BLaER1 treated with 17β-estradiol and CSF1 and Interleukin-3, amounts not matched to agents 10 nM and 100 nM (cell line): ENCODE measurements around the gene CNIH1.
"Not testable (repeated sequence)": the region's sequence is repeated elsewhere in the genome, so short reads cannot be mapped to it uniquely, and the experiment has no call there.

Experiments
- H3K27ac ChIP-seq, 11 experiments: shearing (Covaris generic); formaldehyde crosslinking; 2 replicates each; pipeline ENCODE4 v1.8.1; 2022
- H3K27me3 ChIP-seq, 11 experiments: shearing (Covaris generic); formaldehyde crosslinking; 2 replicates each; pipeline ENCODE4 v1.8.1; 2022
- H3K36me3 ChIP-seq, 11 experiments: shearing (Covaris generic); formaldehyde crosslinking; 2 replicates each; pipeline ENCODE4 v1.8.1; 2022
- H3K4me1 ChIP-seq, 10 experiments: shearing (Covaris generic); formaldehyde crosslinking; 2 replicates each; pipeline ENCODE4 v1.8.1; 2022
- H3K4me2 ChIP-seq, 11 experiments: shearing (Covaris generic); formaldehyde crosslinking; 2 replicates each; pipeline ENCODE4 v1.8.1; 2022
- H3K4me3 ChIP-seq, 10 experiments: shearing (Covaris generic); formaldehyde crosslinking; 2 replicates each; pipeline ENCODE4 v1.8.1; 2022
- H3K9ac ChIP-seq, 11 experiments: shearing (Covaris generic); formaldehyde crosslinking; 2 replicates each; pipeline ENCODE4 v1.8.1; 2022
- H3K9me3 ChIP-seq, 11 experiments: shearing (Covaris generic); formaldehyde crosslinking; replicated peaks in 1 of 11; 2 replicates each; pipeline ENCODE4 v1.8.1; 2022
- H4K20me1 ChIP-seq, 11 experiments: shearing (Covaris generic); formaldehyde crosslinking; 2 replicates each; pipeline ENCODE4 v1.8.1; 2022
- Cebpa-rat ChIP-seq, 11 experiments: shearing (Covaris generic); IDR thresholded peaks; 2 replicates each; pipeline ENCODE4 v1.8.1; 2022

CNIH1 gene

GRCh38 chr14:54428527-54428926, 12.6 kb downstream of the CNIH1 start:
- Histone ChIP-seq H3K36me3 (peaks cover 86 to 100% (median 98%) of the 10 kb centered on the region in 11 experiments), H3K4me2 (no peak overlapping the region), H3K9ac (no peak overlapping the region), H3K4me1 (no peaks in the 10 kb centered on the region), H4K20me1 (peaks cover 8 to 84% (median 47%) of the 10 kb centered on the region in 11 experiments; a peak in 19 of 22 replicates), H3K27ac (no peak overlapping the region), H3K4me3 (no peak overlapping the region), H3K27me3 (no peaks in the 10 kb centered on the region), H3K9me3 (no peaks in the 10 kb centered on the region)
- TF ChIP-seq Cebpa-rat (IDR thresholded peaks at IDR 0.05): no peak

DNA sequence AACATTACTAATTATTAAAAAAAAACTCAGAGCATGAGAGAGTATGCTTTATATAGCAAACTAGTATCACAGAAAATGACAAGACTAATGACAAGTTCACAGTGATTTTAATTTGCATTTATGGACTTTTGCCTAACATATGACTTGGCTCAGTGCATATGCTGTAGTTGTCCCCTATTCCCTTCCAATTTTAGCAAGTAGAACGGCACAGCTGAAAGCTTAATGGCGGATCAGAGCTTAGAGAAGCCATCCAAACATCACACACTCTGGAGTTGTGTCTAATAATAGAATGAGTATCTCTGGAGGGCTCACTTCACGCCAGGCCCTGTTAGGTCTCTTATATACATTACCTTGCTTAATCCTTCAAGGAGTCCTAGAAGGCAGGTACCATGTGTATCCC, 13.3 kb downstream of the CNIH1 start:
- H3K9ac ChIP-seq: no peak overlapping the region
- no peak overlapping the region for H3K4me3 ChIP-seq
- H3K4me1 ChIP-seq: no peaks in the 10 kb centered on the region
- no peak for TF ChIP-seq Cebpa-rat (IDR thresholded peaks at IDR 0.05)
- H3K9me3 ChIP-seq: no peaks in the 10 kb centered on the region
- H3K4me2 ChIP-seq: no peak overlapping the region
- no peak overlapping the region for H3K27ac ChIP-seq
- H3K27me3 ChIP-seq: no peaks in the 10 kb centered on the region
- peaks cover 87 to 100% (median 99%) of the 10 kb centered on the region in 11 experiments for H3K36me3 ChIP-seq
- H4K20me1 ChIP-seq: peaks cover 5 to 80% (median 41%) of the 10 kb centered on the region in 11 experiments; a peak in 18 of 22 replicates

DNA sequence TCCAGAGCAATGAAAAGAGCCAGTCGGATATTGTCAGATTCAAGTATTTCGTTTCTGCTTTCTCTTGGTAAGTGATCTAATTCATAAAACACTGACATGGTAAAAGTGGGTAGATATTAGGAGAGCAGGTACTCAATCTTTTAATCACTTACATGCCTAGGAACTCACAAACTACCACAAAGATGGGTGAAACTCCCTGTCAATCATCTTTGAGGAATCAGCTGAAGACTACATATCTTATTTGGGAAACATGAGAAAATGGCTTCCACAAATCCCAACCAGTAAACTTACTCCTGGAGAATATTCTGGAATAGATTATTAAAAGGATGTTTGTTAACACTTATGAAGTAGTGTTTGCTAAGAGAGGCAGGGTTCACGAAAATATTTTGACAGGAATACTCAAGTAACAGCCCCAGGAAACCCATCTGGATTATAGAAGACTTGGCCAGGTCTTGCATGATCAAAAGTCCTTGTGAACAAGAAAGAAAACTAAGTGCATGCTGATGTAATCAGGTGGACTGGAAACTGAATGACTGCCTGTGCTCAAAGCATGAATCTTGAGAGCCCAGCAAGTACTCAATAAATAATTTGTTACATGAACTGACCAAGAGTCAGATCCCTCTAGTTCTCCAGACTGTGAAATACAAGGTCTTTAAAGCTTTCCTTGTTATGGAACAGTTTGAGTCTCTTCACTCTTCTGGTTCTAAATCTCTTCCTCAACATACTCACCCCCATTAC, 15.5 kb downstream of the CNIH1 start:
- Histone ChIP-seq H3K27ac (no peak overlapping the region), H3K36me3 (peaks cover 80 to 96% (median 85%) of the 10 kb centered on the region in 11 experiments), H4K20me1 (peaks cover 0 to 61% (median 26%) of the 10 kb centered on the region in 11 experiments; a peak in 14 of 22 replicates)

GRCh38 chr14:54425068-54425467, 16.1 kb downstream of the CNIH1 start:
- H3K27me3 ChIP-seq: no peaks in the 10 kb centered on the region
- TF ChIP-seq Cebpa-rat (IDR thresholded peaks at IDR 0.05): no peak
- no peaks in the 10 kb centered on the region for H3K4me1 ChIP-seq
- peaks cover 0 to 54% (median 19%) of the 10 kb centered on the region in 11 experiments; a peak in 13 of 22 replicates for H4K20me1 ChIP-seq
- H3K9me3 ChIP-seq: no peaks in the 10 kb centered on the region
- H3K9ac ChIP-seq: no peak overlapping the region
- peaks cover 75 to 90% (median 79%) of the 10 kb centered on the region in 11 experiments for H3K36me3 ChIP-seq
- no peak overlapping the region for H3K4me3 ChIP-seq
- H3K27ac ChIP-seq: no peak overlapping the region
- H3K4me2 ChIP-seq: no peak overlapping the region

More for the DNA sequence above, 15.5 kb downstream of the CNIH1 start:
- no peak for TF ChIP-seq Cebpa-rat (IDR thresholded peaks at IDR 0.05)
- Histone ChIP-seq H3K9ac (no peak overlapping the region), H3K4me1 (no peaks in the 10 kb centered on the region), H3K27me3 (no peaks in the 10 kb centered on the region), H3K4me2 (no peak overlapping the region), H3K9me3 (no peaks in the 10 kb centered on the region), H3K4me3 (no peak overlapping the region)

DNA sequence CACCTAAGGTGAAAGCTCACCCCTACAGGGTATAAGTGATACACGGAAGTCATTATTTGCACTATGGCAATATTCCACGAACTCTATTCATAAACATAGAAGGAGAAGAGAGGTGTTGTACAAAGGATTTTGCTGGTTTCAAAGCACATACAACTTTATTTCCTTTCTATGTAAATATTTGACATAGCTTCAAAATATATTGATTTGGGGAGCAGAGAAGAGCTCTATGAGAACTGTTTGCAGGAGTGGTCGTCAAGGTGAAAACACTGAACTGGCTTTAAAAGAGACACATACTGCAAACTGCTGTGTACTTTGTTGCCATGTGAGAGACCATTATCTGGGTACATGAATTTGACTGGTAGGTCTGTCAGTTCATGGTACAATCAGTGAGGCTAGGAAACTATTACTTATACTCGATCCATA, 16.7 kb downstream of the CNIH1 start:
- Histone ChIP-seq H3K4me3 (no peak overlapping the region), H3K27me3 (no peaks in the 10 kb centered on the region), H3K27ac (no peak overlapping the region), H3K4me1 (no peaks in the 10 kb centered on the region), H3K4me2 (no peak overlapping the region), H4K20me1 (peaks cover 0 to 49% (median 15%) of the 10 kb centered on the region in 11 experiments; a peak in 9 of 22 replicates), H3K9me3 (no peaks in the 10 kb centered on the region), H3K9ac (no peak overlapping the region), H3K36me3 (peaks cover 69 to 88% (median 75%) of the 10 kb centered on the region in 11 experiments)
- no peak for TF ChIP-seq Cebpa-rat (IDR thresholded peaks at IDR 0.05)

GRCh38 chr14:54423991-54424390, 17.2 kb downstream of the CNIH1 start:
- Histone ChIP-seq H3K4me3 (no peak overlapping the region), H4K20me1 (peaks cover 0 to 44% (median 15%) of the 10 kb centered on the region in 11 experiments; a peak in 9 of 22 replicates), H3K9me3 (no peaks in the 10 kb centered on the region), H3K27me3 (no peaks in the 10 kb centered on the region), H3K4me2 (no peak overlapping the region), H3K4me1 (no peaks in the 10 kb centered on the region), H3K9ac (no peak overlapping the region), H3K36me3 (peaks cover 64 to 86% (median 71%) of the 10 kb centered on the region in 11 experiments), H3K27ac (no peak overlapping the region)
- no peak for TF ChIP-seq Cebpa-rat (IDR thresholded peaks at IDR 0.05)

GRCh38 chr14:54420478-54421142, 20.6 kb downstream of the CNIH1 start:
- Histone ChIP-seq H3K9ac (no peak overlapping the region), H3K4me3 (no peak overlapping the region), H3K27me3 (no peaks in the 10 kb centered on the region), H3K4me1 (no peaks in the 10 kb centered on the region), H3K9me3 (no peaks in the 10 kb centered on the region), H3K4me2 (no peak overlapping the region), H3K36me3 (peaks cover 33 to 86% (median 69%) of the 10 kb centered on the region in 11 experiments), H4K20me1 (peaks cover 0 to 22% (median 4%) of the 10 kb centered on the region in 11 experiments; a peak in 4 of 22 replicates), H3K27ac (no peak overlapping the region)
- TF ChIP-seq Cebpa-rat (IDR thresholded peaks at IDR 0.05): no peak

- Histone ChIP-seq H3K4me1 (no peaks in the 10 kb centered on the region), H4K20me1 (0 out of 22 replicates have a peak, but pooled peaks cover 0 to 6% (median 0%) of the 10 kb centered on the region in 11 experiments), H3K9me3 (peaks cover 0 to 9% (median 0%) of the 10 kb centered on the region in 11 experiments; a peak in 3 of 22 replicates), H3K36me3 (peaks cover 9 to 100% (median 94%) of the 10 kb centered on the region in 11 experiments; a peak in 21 of 22 replicates), H3K4me2 (no peak overlapping the region), H3K4me3 (no peak overlapping the region), H3K27ac (no peak overlapping the region), H3K9ac (no peak overlapping the region), H3K27me3 (no peaks in the 10 kb centered on the region)
- no peak for TF ChIP-seq Cebpa-rat (IDR thresholded peaks at IDR 0.05)
Observed at GRCh38 chr14:54411371-54411770, 29.8 kb downstream of the CNIH1 start.

DNA sequence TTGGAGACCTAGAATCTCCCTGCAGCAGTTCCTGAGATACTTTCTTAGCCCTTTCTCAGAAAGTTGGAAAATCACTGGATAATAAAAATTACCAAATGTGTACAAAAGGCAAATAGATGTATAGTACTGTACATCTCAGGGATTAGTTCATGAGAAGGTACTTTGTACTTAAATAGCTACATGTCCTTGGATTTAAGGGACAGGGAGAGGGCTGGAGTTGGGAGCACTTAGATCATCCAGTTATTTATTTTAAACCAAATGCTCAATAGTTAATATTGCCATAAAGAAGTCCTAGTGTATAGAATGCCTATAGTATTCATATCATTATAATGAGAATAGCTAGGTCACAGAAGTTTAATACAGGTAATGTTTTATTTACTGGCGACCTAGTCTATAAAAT, 31.0 kb downstream of the CNIH1 start:
- H3K27me3 ChIP-seq: no peaks in the 10 kb centered on the region
- 0 out of 22 replicates have a peak, but pooled peaks cover 0 to 6% (median 0%) of the 10 kb centered on the region in 11 experiments for H4K20me1 ChIP-seq
- no peak overlapping the region for H3K4me2 ChIP-seq
- no peak overlapping the region for H3K9ac ChIP-seq
- no peak for TF ChIP-seq Cebpa-rat (IDR thresholded peaks at IDR 0.05)
- H3K4me3 ChIP-seq: no peak overlapping the region
- H3K27ac ChIP-seq: no peak overlapping the region
- peaks cover 0 to 16% (median 0%) of the 10 kb centered on the region in 11 experiments; a peak in 4 of 22 replicates for H3K9me3 ChIP-seq
- peaks cover 9 to 100% (median 95%) of the 10 kb centered on the region in 11 experiments; a peak in 21 of 22 replicates for H3K36me3 ChIP-seq
- H3K4me1 ChIP-seq: no peaks in the 10 kb centered on the region

GRCh38 chr14:54403401-54404005, 37.7 kb downstream of the CNIH1 start:
- not testable (repeated sequence) for H3K4me3 ChIP-seq, H4K20me1 ChIP-seq, H3K9ac ChIP-seq, H3K4me2 ChIP-seq, H3K27me3 ChIP-seq, H3K27ac ChIP-seq
- Histone ChIP-seq H3K4me1 (peaks cover 10 to 17% (median 11%) of the 10 kb centered on the region in 10 experiments), H3K36me3 (peaks cover 6 to 79% (median 57%) of the 10 kb centered on the region in 11 experiments; a peak in 20 of 22 replicates), H3K9me3 (peaks cover 10 to 29% (median 13%) of the 10 kb centered on the region in 11 experiments; a peak in 19 of 22 replicates)
